SK-N-MC (cell line): ENCODE measurements around the gene CACTIN.

Experiments
- EZH2 ChIP-seq: fragments of 200-600 bp; sonication (generic); IDR thresholded peaks from one replicate; pipeline ENCODE4 v1.6.1; 2017; ENCODE audit warnings: antibody characterized with exemption
- FOXP2 ChIP-seq: optimal IDR thresholded peaks from 2 replicates; pipeline ENCODE3; 2011; ENCODE audit warnings: mild to moderate bottlenecking, moderate library complexity; ENCODE audit not compliant: insufficient read depth; ENCODE audit errors: extremely low read length, control extremely low read depth
- POLR2AphosphoS5 ChIP-seq: IDR thresholded peaks from 2 replicates; pipeline ENCODE4 v1.6.1; 2012; ENCODE audit warnings: mild to moderate bottlenecking, low read depth, low read length, borderline replicate concordance

GRCh38 chr19:3578390-3578789, 48.2 kb downstream of the CACTIN start:
- no peak for TF ChIP-seq EZH2
- no peak for TF ChIP-seq POLR2AphosphoS5
- no peak for TF ChIP-seq FOXP2
